Stimulated activated CD8-positive, alpha-beta memory T cell treated with anti-CD3 and anti-CD28 coated beads, Interleukin-15, amount 100 ng/mL, for 1 hour (primary cell): ENCODE measurements around the gene DOCK1.

ENCODE experiments used
- DNase-seq: peaks from one replicate; pipeline ENCODE4 v3.0.0-alpha.2; 2020; ENCODE audit warnings: low read depth

DOCK1 gene

DNA sequence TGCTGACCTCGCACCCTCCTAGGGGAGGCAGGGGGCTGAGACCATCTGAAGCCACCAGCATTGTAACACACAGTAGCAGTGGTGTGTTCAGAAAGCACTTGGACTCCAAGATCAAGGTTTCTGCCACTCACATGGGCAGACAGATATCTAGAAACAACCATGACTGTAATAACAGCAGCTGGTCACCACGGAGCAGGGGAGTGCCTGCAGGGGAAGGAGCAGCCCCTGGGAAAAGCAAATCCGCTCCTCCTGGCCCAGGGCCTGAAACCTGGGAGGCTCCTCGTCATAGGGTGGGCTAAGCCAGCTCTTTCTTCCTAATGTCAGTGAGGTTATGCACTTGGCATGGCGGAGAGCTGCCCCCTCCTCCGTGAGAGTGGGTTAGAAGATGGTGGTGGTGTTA lies 409.6 kb downstream of the DOCK1 start:
- DNase-seq = no peak

DNA sequence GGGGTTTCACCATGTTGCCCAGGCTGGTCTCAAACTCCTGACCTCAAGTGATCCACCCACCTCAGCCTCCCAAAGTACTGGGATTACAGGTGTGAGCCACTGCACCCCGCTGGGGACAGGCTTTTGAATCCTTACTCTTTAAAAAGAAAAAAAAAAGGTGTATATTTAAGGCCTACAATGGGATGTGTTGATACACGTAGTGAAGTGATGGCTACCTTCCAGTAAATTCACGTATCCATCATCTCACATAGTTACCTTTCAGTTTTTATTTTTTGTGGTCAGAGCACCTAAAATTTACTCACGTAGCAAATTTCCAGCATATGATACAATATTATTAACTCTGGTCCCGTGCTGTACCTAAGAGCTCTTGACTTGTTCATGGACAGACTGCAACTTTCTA lies 410.7 kb downstream of the DOCK1 start:
- no peak for DNase-seq

GRCh38 chr10:127318396-127318795 lies 413.2 kb downstream of the DOCK1 start:
- no peak for DNase-seq

DNA sequence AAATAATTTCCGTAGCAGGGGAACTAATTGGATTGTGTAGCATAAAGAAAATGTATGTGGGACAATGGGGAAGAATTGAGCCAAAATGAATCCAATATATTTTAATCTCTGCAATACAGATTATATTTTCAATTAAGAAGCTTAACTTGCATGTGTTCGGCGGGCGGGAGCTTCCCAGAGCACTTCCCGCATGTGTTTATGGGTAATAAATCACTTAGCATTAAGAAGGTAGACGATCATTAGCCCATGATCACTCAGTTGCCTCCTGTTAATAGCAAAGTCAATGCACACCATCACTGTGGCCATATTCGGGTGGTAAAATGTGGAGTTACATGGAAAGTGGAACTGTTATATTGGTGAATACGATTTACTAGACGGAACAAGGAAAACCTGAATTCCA lies 414.0 kb downstream of the DOCK1 start:
- DNase-seq = no peak

DNA sequence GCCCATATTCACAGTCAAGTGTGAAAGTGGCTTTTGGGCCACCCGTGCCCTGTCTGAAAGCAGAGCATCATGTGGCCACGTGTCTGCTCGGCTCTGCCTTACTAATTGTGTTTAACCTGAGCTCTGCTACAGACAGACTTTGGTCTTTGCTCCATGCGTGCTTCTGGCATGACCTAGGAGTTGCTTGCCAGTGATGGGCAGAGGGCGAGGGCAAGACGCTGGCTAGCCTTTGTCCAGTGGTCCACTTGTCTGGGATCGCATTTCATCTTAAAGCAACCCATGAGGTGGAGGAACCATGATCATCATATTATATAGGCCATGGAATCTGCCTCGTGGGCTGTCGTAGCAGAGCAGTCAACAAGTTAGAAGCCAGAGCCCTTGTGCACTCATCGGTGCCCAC lies 414.5 kb downstream of the DOCK1 start:
- DNase-seq = no peak

DNA sequence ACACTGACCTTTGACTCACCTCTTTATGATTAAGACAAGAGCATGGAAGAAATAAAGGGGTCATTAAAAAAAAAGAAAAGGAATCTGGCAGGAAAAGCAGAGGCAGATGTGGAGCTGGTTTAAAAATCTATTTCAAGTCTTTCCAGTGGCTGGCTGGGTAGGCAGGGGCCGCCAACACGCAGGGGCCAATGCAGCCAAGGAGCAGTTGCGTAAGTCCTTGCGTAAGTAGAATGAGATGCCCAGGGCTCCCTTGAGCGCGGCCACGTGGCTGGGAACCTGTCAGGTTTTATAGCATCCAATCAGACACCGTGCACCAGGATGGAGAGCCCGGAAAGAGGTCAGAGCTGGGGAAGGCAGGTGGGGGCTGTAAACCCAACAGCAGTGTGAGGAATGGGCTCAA lies 414.9 kb downstream of the DOCK1 start:
- no peak for DNase-seq

DNA sequence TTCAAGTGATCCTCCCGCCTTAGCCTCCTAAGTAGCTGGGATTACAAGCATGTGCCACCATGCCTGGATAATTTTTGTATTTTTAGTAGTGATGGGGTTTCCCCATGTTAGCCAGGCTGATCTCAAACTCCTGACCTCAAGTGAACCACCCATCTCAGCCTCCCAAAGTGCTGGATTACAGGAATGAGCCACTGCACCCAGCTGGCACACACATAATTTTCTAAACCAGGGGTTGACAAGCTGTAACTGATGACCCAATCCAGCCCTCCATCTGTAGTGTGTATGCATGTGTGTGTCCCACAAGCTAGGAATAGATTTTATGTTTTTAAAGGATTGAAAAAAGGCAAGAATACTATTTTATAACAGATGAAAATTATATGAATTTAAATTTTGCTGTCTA lies 417.1 kb downstream of the DOCK1 start:
- no peak for DNase-seq

GRCh38 chr10:127325506-127325905 lies 420.3 kb downstream of the DOCK1 start:
- no peak for DNase-seq

- no peak for DNase-seq
Observed at GRCh38 chr10:127326883-127327282, 421.7 kb downstream of the DOCK1 start.

DNA sequence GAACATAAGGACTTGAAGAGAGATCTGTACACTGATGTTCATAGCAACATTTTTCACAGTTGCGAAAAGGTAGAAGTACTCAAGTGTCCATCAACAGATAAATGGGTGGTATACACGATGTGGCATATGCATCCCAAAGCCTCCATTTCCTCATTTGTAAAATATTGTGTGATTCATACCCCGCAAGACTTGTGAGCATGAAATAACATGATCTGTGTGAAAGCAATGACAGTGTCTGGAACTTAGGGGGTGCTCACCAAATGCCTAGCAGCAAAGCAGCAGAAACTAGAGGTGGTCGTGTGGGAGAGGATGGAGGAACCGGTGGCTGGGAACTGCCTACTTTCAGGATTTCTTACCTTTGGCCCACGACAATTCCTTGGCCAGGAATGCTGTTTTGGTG lies 426.5 kb downstream of the DOCK1 start:
- no peak for DNase-seq

DNA sequence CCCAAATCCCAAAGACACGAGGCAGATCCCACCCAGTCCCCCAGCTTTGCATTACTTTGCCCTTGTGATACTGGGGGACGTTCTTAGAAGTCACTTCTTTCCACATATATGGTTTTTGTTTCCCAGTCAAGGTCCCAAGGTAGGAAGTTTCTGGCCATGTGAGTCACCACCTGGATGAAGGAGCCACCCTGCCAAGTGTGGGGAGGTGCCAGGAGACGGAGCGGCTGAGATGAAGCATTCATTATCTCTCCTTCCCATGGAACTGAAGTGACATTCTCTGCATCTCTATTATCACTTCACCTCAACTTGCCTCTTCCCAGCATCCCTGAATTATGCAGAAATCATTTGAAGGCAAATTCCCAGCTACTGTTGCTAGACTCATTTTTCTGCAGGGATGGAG lies 427.4 kb downstream of the DOCK1 start:
- no peak for DNase-seq

DNA sequence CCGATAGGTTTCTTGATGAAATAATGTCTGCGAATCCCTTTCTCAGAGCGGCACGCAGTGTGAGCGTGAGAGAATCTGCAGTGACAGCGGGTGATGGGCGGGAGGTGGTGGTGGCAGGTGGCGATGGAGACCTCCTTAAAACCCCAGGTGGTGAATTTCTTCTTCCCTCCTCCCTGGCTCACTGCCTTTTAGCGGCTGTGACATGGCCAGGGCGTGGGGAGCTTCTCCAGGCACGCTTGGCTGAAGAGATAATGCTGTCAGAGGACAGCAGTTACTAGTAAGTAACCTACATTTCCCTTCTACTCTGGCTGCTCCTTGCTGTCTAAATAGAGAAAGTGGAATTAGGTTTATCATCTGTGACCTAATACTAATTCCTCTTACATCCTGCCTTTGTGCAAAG lies 432.6 kb downstream of the DOCK1 start:
- no peak for DNase-seq

DNA sequence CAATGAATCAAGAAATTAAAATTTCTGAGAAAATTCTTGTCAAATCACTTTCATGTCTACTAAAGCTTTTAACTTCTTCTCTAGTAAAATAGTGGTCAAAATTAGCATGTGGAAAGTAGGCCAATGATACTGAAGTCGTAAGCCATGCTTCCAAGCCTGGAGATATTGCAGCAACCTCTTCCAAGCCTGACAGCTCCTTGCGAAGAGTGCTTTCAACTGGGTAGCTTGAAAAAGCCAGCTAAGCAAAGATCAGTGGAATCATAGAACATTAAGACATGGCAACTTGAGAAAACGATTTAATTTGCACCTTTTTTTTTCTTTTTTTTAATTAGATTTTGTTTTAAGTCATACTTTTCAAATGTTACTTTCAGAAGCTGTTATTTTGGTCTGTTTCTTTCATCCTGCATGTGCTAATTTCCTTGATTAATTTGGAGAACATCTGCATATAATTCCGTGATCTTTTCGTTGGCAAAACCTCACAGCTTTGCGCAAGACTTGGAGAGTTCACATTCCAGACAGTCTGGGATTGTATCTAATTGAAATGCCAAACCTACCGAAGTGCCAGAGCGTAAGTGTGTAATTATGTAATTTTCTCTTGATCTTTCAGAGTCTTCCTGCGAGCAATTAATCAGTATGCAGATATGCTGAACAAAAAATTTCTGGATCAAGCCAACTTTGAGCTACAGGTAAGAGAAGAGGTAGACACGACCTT lies 433.3 kb downstream of the DOCK1 start:
- DNase-seq = no peak

GRCh38 chr10:127343821-127344220 lies 438.6 kb downstream of the DOCK1 start:
- no peak for DNase-seq

DNA sequence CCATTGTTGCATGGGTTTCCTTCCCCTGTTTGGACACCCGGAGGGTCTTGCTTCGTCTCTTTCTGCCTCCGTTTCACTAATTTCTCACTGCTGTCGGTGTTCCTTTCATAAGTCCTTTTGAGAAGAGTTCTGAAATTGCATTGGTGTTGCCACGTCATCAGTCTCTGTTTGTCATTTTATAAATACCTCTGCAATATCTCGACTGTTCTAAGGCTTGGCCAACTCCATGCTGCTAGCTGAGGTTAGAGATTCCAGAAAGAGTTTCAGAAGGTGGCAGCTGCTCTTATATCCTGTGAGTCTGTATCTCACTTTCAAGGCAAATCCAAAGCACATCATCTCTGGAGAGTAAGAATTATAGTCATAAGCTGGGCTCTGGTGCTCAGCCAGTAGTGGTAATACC lies 439.1 kb downstream of the DOCK1 start:
- no peak for DNase-seq

- DNase-seq = no peak
Observed at GRCh38 chr10:127345231-127345965, 440.2 kb downstream of the DOCK1 start.

GRCh38 chr10:127346604-127347003 lies 441.4 kb downstream of the DOCK1 start:
- no peak for DNase-seq

- DNase-seq = no peak
Observed at GRCh38 chr10:127347202-127347959, 442.2 kb downstream of the DOCK1 start.

GRCh38 chr10:127349737-127350136 lies 444.5 kb downstream of the DOCK1 start:
- DNase-seq = no peak

DNA sequence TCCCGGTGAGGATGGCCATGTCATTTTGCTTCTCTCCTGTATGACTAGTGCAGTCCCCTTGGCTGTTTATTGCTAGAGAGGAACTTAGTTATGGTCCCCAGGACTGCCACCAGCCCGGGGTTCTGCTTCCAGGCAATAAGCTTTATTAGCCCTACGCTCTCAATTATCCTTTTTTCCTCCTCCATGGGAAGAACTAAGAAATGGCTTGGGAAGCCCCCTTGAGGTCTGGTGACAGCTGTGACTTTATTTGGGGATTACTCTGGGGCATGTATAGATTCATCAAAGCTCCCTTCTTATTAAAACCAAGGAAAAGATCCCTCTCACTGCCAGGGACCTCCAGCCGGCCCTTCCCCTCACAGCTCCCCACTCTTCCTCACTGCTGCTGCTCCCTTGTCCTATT lies 446.3 kb downstream of the DOCK1 start:
- DNase-seq = no peak

GRCh38 chr10:127353544-127353943 lies 448.3 kb downstream of the DOCK1 start:
- DNase-seq = no peak

- no peak for DNase-seq
Observed at GRCh38 chr10:127354255-127354654, 449.0 kb downstream of the DOCK1 start.

DNA sequence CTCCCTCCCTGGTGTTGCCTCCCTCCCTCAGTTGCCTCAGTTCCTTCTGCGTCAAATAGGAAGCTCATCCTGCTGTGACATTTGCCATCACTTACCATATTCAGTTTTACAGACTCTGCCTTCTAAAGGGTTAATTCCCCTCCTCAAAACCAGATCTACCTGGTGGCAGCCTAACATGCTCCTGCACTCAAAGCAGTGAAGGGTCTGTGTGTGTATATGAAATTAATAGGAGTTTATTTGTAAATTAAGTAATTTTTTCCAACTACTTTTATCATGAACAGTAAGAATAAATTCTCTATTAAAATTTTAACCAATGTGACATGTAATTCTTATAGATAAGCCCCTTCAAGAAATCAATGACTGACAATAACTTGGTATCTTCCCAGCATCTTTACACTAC lies 449.8 kb downstream of the DOCK1 start:
- no peak for DNase-seq
